ENCODE results near the gene RASAL2. TPM values are rescaled to one million over a fixed set of nuclear protein-coding genes. Genes with fewer than 3 reads are reported as not detected.
"Not testable (repeated sequence)": the region's sequence is repeated elsewhere in the genome, so short reads cannot be mapped to it uniquely, and the experiment has no call there.

RASAL2 gene
- total RNA-seq, 1 donor from 2014 or later = 44.2 TPM

DNA sequence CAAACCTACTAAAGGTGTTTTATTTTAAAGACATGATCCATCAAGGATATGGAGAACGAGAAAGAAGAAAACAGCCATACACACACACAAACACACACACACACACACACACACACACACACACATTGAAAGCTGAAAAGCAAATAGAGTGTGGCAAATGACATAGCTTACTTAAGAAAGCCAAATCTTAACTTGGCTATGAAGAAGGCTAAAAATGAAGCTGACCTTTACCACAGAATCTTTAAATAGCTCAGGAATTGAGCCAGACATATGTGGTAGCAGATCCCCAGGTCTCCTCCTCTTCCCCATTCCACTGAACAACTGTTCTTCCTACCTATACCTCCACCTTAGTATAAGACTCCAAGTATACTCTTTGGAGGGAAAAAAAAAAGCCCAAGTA lies 217.3 kb downstream of the RASAL2 start:
- H3K9me3 Mint-ChIP-seq (ENCODE audit: unreplicated experiment) = no peaks in the 10 kb centered on the region
- H3K4me1 ChIP-seq (ENCODE audit: insufficient read depth, low read length) = peaks cover 8% of the 10 kb centered on the region
- H3K27ac ChIP-seq (ENCODE audit: low read depth, low read length) = no peak overlapping the region
- peaks cover 24% of the 10 kb centered on the region for H3K4me1 Mint-ChIP-seq (ENCODE audit: low read depth, unreplicated experiment)
- H3K79me2 ChIP-seq (ENCODE audit: insufficient read depth, low read length) = peaks cover 31% of the 10 kb centered on the region
- FAIRE-seq (peak; percentile 49), DNase-seq (ENCODE audit: low read depth) (peak; percentile 57)
- no peaks in the 10 kb centered on the region for H3K27me3 Mint-ChIP-seq (ENCODE audit: low read depth, unreplicated experiment)
- H4K20me1 ChIP-seq (ENCODE audit: insufficient read depth, low read length) = peaks cover 21% of the 10 kb centered on the region
- H3K27me3 ChIP-seq (ENCODE audit: insufficient read depth, low read length) = no peaks in the 10 kb centered on the region
- no peak overlapping the region for H3K4me3 Mint-ChIP-seq (ENCODE audit: unreplicated experiment)
- no peaks in the 10 kb centered on the region for H3K36me3 ChIP-seq (ENCODE audit: insufficient read depth, low read length)
- no peak overlapping the region for H2AFZ ChIP-seq (ENCODE audit: low read depth, low read length)
- H3K4me3 ChIP-seq (ENCODE audit: insufficient read depth, low read depth, low read length) = no peak overlapping the region
- peak overlapping the region; percentile 89 for H3K27ac Mint-ChIP-seq (ENCODE audit: unreplicated experiment)
- peak overlapping the region; percentile 25 for H3K9ac ChIP-seq (ENCODE audit: low read length)
- H3K9me3 ChIP-seq (ENCODE audit: insufficient read depth, low read depth, low read length) = no peaks in the 10 kb centered on the region
- H3K4me2 ChIP-seq (ENCODE audit: low read length) = peak overlapping the region; percentile 33
- TF ChIP-seq EZH2 (IDR thresholded peaks at IDR 0.05; ENCODE audit: insufficient read depth, low read length) = no peak
- no peak for TF ChIP-seq CTCF (IDR thresholded peaks at IDR 0.05; ENCODE audit: insufficient read depth, low read depth, low read length)
- H3K36me3 Mint-ChIP-seq (ENCODE audit: low read depth, unreplicated experiment) = no peaks in the 10 kb centered on the region

- not testable (repeated sequence) for H2AFZ ChIP-seq (ENCODE audit: low read depth, low read length); H3K27me3 Mint-ChIP-seq (ENCODE audit: low read depth, unreplicated experiment); H3K4me1 Mint-ChIP-seq (ENCODE audit: low read depth, unreplicated experiment); FAIRE-seq; H3K9me3 ChIP-seq (ENCODE audit: insufficient read depth, low read depth, low read length); H3K4me1 ChIP-seq (ENCODE audit: insufficient read depth, low read length); DNase-seq (ENCODE audit: low read depth); H3K36me3 Mint-ChIP-seq (ENCODE audit: low read depth, unreplicated experiment); H3K36me3 ChIP-seq (ENCODE audit: insufficient read depth, low read length); H3K9me3 Mint-ChIP-seq (ENCODE audit: unreplicated experiment); H3K4me2 ChIP-seq (ENCODE audit: low read length); H3K27ac ChIP-seq (ENCODE audit: low read depth, low read length); H3K4me3 ChIP-seq (ENCODE audit: insufficient read depth, low read depth, low read length); H3K27me3 ChIP-seq (ENCODE audit: insufficient read depth, low read length); H3K9ac ChIP-seq (ENCODE audit: low read length)
- H3K79me2 ChIP-seq (ENCODE audit: insufficient read depth, low read length) = peaks cover 13% of the 10 kb centered on the region
- Mint-ChIP-seq H3K4me3 (ENCODE audit: unreplicated experiment) (peak overlapping the region; percentile 68), H3K27ac (ENCODE audit: unreplicated experiment) (peak overlapping the region; percentile 53)
- H4K20me1 ChIP-seq (ENCODE audit: insufficient read depth, low read length) = peaks cover 14% of the 10 kb centered on the region
These were observed 226.5 kb downstream of the RASAL2 start for GRCh38 chr1:178320280-178320982.

DNA sequence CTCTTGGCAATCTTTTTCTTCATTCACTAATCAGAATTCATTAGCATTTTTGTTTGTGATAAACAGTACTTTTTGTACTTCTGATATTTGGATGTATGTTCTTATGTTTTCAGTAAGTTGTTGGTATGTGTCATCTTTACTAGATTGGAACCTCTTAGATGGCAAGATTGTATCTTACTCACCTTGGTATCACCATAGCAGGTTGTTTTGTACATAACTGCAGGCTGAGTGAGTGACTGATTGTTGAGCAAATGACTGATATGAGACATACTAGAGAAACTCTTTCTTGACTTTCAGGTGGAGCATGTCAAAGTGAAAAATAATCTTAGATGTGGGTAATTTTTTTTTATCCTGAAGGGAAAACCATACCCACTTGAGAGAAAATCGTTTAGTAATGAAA lies 229.2 kb downstream of the RASAL2 start:
- H3K4me1 ChIP-seq (ENCODE audit: insufficient read depth, low read length) = peaks cover 3% of the 10 kb centered on the region
- no peaks in the 10 kb centered on the region for H3K36me3 Mint-ChIP-seq (ENCODE audit: low read depth, unreplicated experiment)
- H3K4me3 ChIP-seq (ENCODE audit: insufficient read depth, low read depth, low read length) = no peak overlapping the region
- no peak overlapping the region for H3K9ac ChIP-seq (ENCODE audit: low read length)
- no peaks in the 10 kb centered on the region for H3K27me3 Mint-ChIP-seq (ENCODE audit: low read depth, unreplicated experiment)
- FAIRE-seq (no peak), DNase-seq (ENCODE audit: low read depth) (no peak)
- no peak overlapping the region for H3K4me2 ChIP-seq (ENCODE audit: low read length)
- peaks cover 14% of the 10 kb centered on the region for H4K20me1 ChIP-seq (ENCODE audit: insufficient read depth, low read length)
- H3K4me3 Mint-ChIP-seq (ENCODE audit: unreplicated experiment) = no peak overlapping the region
- H3K27ac Mint-ChIP-seq (ENCODE audit: unreplicated experiment) = no peak overlapping the region
- H3K36me3 ChIP-seq (ENCODE audit: insufficient read depth, low read length) = no peaks in the 10 kb centered on the region
- H3K4me1 Mint-ChIP-seq (ENCODE audit: low read depth, unreplicated experiment) = peaks cover 2% of the 10 kb centered on the region
- no peak overlapping the region for H3K27ac ChIP-seq (ENCODE audit: low read depth, low read length)
- peaks cover 28% of the 10 kb centered on the region for H3K79me2 ChIP-seq (ENCODE audit: insufficient read depth, low read length)
- H3K9me3 Mint-ChIP-seq (ENCODE audit: unreplicated experiment) = no peaks in the 10 kb centered on the region
- no peak overlapping the region for H2AFZ ChIP-seq (ENCODE audit: low read depth, low read length)
- H3K9me3 ChIP-seq (ENCODE audit: insufficient read depth, low read depth, low read length) = no peaks in the 10 kb centered on the region
- no peaks in the 10 kb centered on the region for H3K27me3 ChIP-seq (ENCODE audit: insufficient read depth, low read length)
- TF ChIP-seq EZH2 (IDR thresholded peaks at IDR 0.05; ENCODE audit: insufficient read depth, low read length) (no peak), CTCF (IDR thresholded peaks at IDR 0.05; ENCODE audit: insufficient read depth, low read depth, low read length) (no peak)
